ENCODE data around the gene FBN1. TPM values are rescaled to one million over a fixed set of nuclear protein-coding genes. Genes with fewer than 3 reads are reported as not detected.

The FBN1 gene
- total RNA-seq, 1 donor from 2014 or later = 12.6 TPM

DNA sequence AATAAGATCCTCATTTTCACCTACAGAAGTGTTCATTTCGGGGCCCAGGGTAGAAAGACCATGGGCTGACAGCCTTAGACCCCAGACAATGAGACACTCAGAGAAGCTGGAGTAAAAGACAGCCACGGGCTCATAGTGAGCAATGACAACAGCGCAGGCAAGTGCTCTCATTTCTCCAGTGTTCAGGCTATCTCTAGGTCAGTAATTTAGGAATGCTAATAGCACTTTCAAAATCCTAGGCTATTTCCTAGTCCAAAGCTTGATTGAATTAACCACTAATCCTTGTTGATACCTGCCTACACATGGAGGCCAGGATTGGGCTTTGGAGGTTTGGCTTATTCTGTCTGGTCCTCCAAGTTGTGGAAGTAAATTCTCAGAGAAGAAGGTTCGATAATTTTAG, 44.4 kb downstream of the FBN1 start:
- TF ChIP-seq, protein P1, sequence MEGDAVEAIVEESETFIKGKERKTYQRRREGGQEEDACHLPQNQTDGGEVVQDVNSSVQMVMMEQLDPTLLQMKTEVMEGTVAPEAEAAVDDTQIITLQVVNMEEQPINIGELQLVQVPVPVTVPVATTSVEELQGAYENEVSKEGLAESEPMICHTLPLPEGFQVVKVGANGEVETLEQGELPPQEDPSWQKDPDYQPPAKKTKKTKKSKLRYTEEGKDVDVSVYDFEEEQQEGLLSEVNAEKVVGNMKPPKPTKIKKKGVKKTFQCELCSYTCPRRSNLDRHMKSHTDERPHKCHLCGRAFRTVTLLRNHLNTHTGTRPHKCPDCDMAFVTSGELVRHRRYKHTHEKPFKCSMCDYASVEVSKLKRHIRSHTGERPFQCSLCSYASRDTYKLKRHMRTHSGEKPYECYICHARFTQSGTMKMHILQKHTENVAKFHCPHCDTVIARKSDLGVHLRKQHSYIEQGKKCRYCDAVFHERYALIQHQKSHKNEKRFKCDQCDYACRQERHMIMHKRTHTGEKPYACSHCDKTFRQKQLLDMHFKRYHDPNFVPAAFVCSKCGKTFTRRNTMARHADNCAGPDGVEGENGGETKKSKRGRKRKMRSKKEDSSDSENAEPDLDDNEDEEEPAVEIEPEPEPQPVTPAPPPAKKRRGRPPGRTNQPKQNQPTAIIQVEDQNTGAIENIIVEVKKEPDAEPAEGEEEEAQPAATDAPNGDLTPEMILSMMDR (IDR thresholded peaks at IDR 0.05; ENCODE audit: partially characterized antibody, unreplicated experiment) = no peak
- Mint-ChIP-seq H3K4me3 (ENCODE audit: unreplicated experiment) (no peak overlapping the region), H3K4me1 (ENCODE audit: low read depth, unreplicated experiment) (no peaks in the 10 kb centered on the region), H3K27ac (ENCODE audit: unreplicated experiment) (no peak overlapping the region), H3K36me3 (ENCODE audit: unreplicated experiment) (no peaks in the 10 kb centered on the region), H3K27me3 (ENCODE audit: unreplicated experiment) (no peaks in the 10 kb centered on the region), H3K9me3 (ENCODE audit: unreplicated experiment) (no peaks in the 10 kb centered on the region)
- no peak for DNase-seq

DNA sequence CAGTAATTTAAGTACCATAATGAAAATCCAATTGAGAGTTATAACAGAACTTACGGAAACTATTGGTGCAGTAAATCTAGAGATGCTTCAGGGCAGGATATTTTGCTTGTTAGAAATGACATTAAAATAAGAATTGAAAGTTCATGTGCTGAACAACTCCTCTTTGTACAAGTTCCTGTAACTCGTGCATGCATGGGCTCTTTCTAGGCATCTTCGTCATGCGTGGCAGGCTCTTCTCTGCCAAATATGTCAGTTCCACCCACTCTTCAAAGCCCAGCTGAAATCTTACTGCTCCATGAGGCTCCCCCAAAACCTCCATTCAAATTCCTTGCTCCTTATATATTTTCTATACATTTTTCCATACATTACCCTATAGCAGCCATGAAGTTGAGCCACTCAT, 48.7 kb downstream of the FBN1 start:
- Mint-ChIP-seq H3K27me3 (ENCODE audit: unreplicated experiment) (no peaks in the 10 kb centered on the region), H3K9me3 (ENCODE audit: unreplicated experiment) (no peaks in the 10 kb centered on the region), H3K4me1 (ENCODE audit: low read depth, unreplicated experiment) (no peaks in the 10 kb centered on the region), H3K36me3 (ENCODE audit: unreplicated experiment) (no peaks in the 10 kb centered on the region), H3K27ac (ENCODE audit: unreplicated experiment) (no peak overlapping the region), H3K4me3 (ENCODE audit: unreplicated experiment) (no peak overlapping the region)
- TF ChIP-seq, protein P1 (IDR thresholded peaks at IDR 0.05; ENCODE audit: partially characterized antibody, unreplicated experiment) = no peak
- no peak for DNase-seq

DNA sequence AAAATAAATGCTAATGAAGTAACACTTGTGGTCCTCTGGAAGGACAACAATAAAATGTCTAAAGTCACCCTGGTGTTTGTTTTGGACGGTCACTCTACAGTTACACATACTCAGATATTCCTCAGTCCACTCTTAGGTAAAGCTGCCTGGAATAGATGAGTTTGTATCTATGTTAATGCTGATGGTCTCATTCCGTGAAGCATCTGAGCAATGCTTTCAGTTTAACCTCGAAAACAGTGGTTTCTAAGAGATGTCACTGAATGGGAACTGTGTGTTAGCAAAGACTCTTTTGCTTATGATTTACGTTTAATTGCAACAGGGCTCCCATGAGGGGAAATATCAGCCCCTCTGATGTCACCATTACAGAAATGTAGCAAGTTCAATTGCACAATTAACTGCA, 49.1 kb downstream of the FBN1 start:
- DNase-seq = no peak
- H3K27me3 Mint-ChIP-seq (ENCODE audit: unreplicated experiment) = no peaks in the 10 kb centered on the region
- H3K9me3 Mint-ChIP-seq (ENCODE audit: unreplicated experiment) = no peaks in the 10 kb centered on the region
- H3K4me3 Mint-ChIP-seq (ENCODE audit: unreplicated experiment) = no peak overlapping the region
- H3K27ac Mint-ChIP-seq (ENCODE audit: unreplicated experiment) = no peak overlapping the region
- TF ChIP-seq, protein P1 (IDR thresholded peaks at IDR 0.05; ENCODE audit: partially characterized antibody, unreplicated experiment) = no peak
- H3K4me1 Mint-ChIP-seq (ENCODE audit: low read depth, unreplicated experiment) = no peaks in the 10 kb centered on the region
- H3K36me3 Mint-ChIP-seq (ENCODE audit: unreplicated experiment) = no peaks in the 10 kb centered on the region

DNA sequence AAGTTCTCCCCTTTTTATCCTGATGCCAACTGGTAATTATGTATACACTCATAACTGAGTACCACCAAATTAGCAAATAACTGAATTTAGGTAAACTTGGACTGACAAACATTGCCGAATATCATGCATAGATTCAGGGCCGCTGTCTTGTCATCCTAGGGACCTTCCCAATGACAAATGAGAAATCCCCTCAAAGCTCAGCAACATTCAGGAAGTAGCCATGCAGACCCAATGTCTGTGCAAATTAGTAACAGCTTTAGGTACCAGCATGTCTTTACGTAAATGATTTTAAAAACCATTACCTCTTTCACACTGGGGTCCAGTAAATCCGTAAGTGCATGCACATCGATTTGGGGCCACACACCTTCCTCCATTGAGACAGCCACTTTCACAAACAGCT, 49.5 kb downstream of the FBN1 start:
- H3K4me3 Mint-ChIP-seq (ENCODE audit: unreplicated experiment) = no peak overlapping the region
- no peak overlapping the region for H3K27ac Mint-ChIP-seq (ENCODE audit: unreplicated experiment)
- H3K27me3 Mint-ChIP-seq (ENCODE audit: unreplicated experiment) = no peaks in the 10 kb centered on the region
- TF ChIP-seq, protein P1 (IDR thresholded peaks at IDR 0.05; ENCODE audit: partially characterized antibody, unreplicated experiment) = no peak
- no peaks in the 10 kb centered on the region for H3K36me3 Mint-ChIP-seq (ENCODE audit: unreplicated experiment)
- H3K4me1 Mint-ChIP-seq (ENCODE audit: low read depth, unreplicated experiment) = no peaks in the 10 kb centered on the region
- DNase-seq = no peak
- no peaks in the 10 kb centered on the region for H3K9me3 Mint-ChIP-seq (ENCODE audit: unreplicated experiment)

DNA sequence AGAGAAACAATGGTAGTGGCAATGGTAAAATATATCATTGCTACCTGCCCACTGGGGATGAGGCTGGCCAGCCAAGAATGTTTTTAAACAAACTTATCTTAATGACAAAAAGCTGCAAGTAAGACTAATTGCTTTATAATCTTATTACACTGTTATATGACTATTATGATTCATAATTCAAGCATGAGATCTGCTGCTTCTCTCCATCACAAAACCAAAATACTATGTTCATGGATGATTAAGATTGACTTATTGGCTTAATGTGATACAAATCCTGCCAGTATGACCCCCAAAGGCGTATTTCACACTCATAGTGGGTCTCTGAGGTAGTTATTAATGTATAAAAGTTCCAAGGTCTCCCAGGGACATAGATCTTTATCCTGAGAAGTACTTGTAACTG, 52.6 kb downstream of the FBN1 start:
- DNase-seq = no peak
- H3K27ac Mint-ChIP-seq (ENCODE audit: unreplicated experiment) = no peak overlapping the region
- no peaks in the 10 kb centered on the region for H3K4me1 Mint-ChIP-seq (ENCODE audit: low read depth, unreplicated experiment)
- no peaks in the 10 kb centered on the region for H3K27me3 Mint-ChIP-seq (ENCODE audit: unreplicated experiment)
- no peaks in the 10 kb centered on the region for H3K9me3 Mint-ChIP-seq (ENCODE audit: unreplicated experiment)
- H3K36me3 Mint-ChIP-seq (ENCODE audit: unreplicated experiment) = no peaks in the 10 kb centered on the region
- TF ChIP-seq, protein P1 (IDR thresholded peaks at IDR 0.05; ENCODE audit: partially characterized antibody, unreplicated experiment) = no peak
- no peak overlapping the region for H3K4me3 Mint-ChIP-seq (ENCODE audit: unreplicated experiment)
